Tongue (tissue), 2 donors: ENCODE data around the gene AMTN. TPM values are rescaled to one million over a fixed set of nuclear protein-coding genes. Genes with fewer than 3 reads are reported as not detected.

ENCODE experiments used
- DNase-seq: peaks from one replicate; pipeline ENCODE4 v3.0.0-alpha.2; 2015
- total RNA-seq: library from RNA; depleted of rRNA; stranded (reverse); fragments of >200 nt; gene quantifications from one replicate; pipeline ENCODE4 v1.2.3, GENCODE V29; 2014

Gene AMTN
- total RNA-seq, 1 donor from 2014 or later = not detected

- no peak for DNase-seq
Measured at GRCh38 chr4:70564033-70564432, 45.7 kb downstream of the AMTN start.

- DNase-seq = no peak
Measured at GRCh38 chr4:70570796-70571195, 52.4 kb downstream of the AMTN start.

GRCh38 chr4:70571772-70572171 lies 53.4 kb downstream of the AMTN start:
- no peak for DNase-seq

- DNase-seq = no peak
Measured at GRCh38 chr4:70575964-70576363, 57.6 kb downstream of the AMTN start.

- no peak for DNase-seq
Measured at GRCh38 chr4:70577220-70577927, 59.0 kb downstream of the AMTN start.

- DNase-seq = no peak
Measured at GRCh38 chr4:70581980-70582379, 63.6 kb downstream of the AMTN start.

Other genes with a start within 250 kb of the AMTN start
- gene CABS1, start 183.6 kb upstream of the AMTN start, total RNA-seq = not detected
- not detected for gene SMR3A, start 157.8 kb upstream of the AMTN start, total RNA-seq
- not detected for gene SMR3B, start 135.4 kb upstream of the AMTN start, total RNA-seq
- gene OPRPN, start 120.6 kb upstream of the AMTN start, total RNA-seq = not detected
- 140 TPM for gene MUC7, start 46.4 kb upstream of the AMTN start, total RNA-seq
- not detected for gene AMBN, start 73.7 kb downstream of the AMTN start, total RNA-seq
- 1.7 TPM for gene ENAM, start 110.2 kb downstream of the AMTN start, total RNA-seq
- gene JCHAIN, start 147.9 kb downstream of the AMTN start, total RNA-seq = 1.0 TPM
- gene UTP3, start 170.0 kb downstream of the AMTN start, total RNA-seq = 21.4 TPM
- gene RUFY3, start 203.4 kb downstream of the AMTN start, total RNA-seq = 85.4 TPM